HG02870 (cell line): Measurements from ENCODE around the gene ATAD1.
"Not testable (repeated sequence)": the region's sequence is repeated elsewhere in the genome, so short reads cannot be mapped to it uniquely, and the experiment has no call there.

Source experiments
- ATAC-seq: cut with Tn5 transposase; IDR thresholded peaks from one replicate; pipeline ENCODE4 v1.9.1; 2021; ENCODE audit warnings: mild to moderate bottlenecking, moderate library complexity; ENCODE audit not compliant: unreplicated experiment

ATAD1 gene

GRCh38 chr10:87817609-87818504 lies at the start of gene ATAD1:
Gene ATAD1, minus strand, starts transcription at chr10:87818226. Its CDS starts 3,627 bp downstream, at chr10:87814599.
- ATAC-seq, result peak; percentile 78

GRCh38 chr10:87867453-87867852 lies 49.4 kb upstream of the ATAD1 start:
- ATAC-seq, result no peak

GRCh38 chr10:87866412-87866974 lies 48.5 kb upstream of the ATAD1 start:
- no peak for ATAC-seq

GRCh38 chr10:87865241-87865881 lies 47.3 kb upstream of the ATAD1 start:
- no peak for ATAC-seq

GRCh38 chr10:87864496-87865059 lies 46.6 kb upstream of the ATAD1 start:
- no peak for ATAC-seq

- not testable (repeated sequence) for ATAC-seq
Observed at GRCh38 chr10:87863951-87864495, 46.0 kb upstream of the ATAD1 start.

- ATAC-seq, result peak; percentile 31
Observed at GRCh38 chr10:87863053-87863943, 45.3 kb upstream of the ATAD1 start, which contains the start of the genes KLLN and PTEN. Gene KLLN, minus strand, starts transcription at chr10:87863533. Its CDS starts 1,046 bp downstream, at chr10:87862487. Gene PTEN, plus strand, starts transcription at chr10:87863625. Its CDS starts 845 bp downstream, at chr10:87864470.

GRCh38 chr10:87862679-87863052 lies 44.6 kb upstream of the ATAD1 start:
- ATAC-seq, result peak; percentile 12

GRCh38 chr10:87861953-87862678 lies 44.1 kb upstream of the ATAD1 start:
- ATAC-seq, result peak; percentile 50

GRCh38 chr10:87861566-87861952 lies 43.5 kb upstream of the ATAD1 start:
- ATAC-seq, result no peak

- ATAC-seq, result no peak
Observed at GRCh38 chr10:87860816-87861403, 42.9 kb upstream of the ATAD1 start.

GRCh38 chr10:87860156-87860795 lies 42.2 kb upstream of the ATAD1 start:
- ATAC-seq, result no peak

GRCh38 chr10:87855665-87856064 lies 37.6 kb upstream of the ATAD1 start:
- not testable (repeated sequence) for ATAC-seq

GRCh38 chr10:87855247-87855646 lies 37.2 kb upstream of the ATAD1 start:
- ATAC-seq, result not testable (repeated sequence)

- no peak for ATAC-seq
Observed at GRCh38 chr10:87852089-87852488, 34.1 kb upstream of the ATAD1 start.

- ATAC-seq, result no peak
Observed at GRCh38 chr10:87850742-87851205, 32.7 kb upstream of the ATAD1 start.

GRCh38 chr10:87849001-87849400 lies 31.0 kb upstream of the ATAD1 start:
- no peak for ATAC-seq

GRCh38 chr10:87847550-87847949 lies 29.5 kb upstream of the ATAD1 start:
- no peak for ATAC-seq
